Measurements from ENCODE around the gene LCP1. TPM values are rescaled to one million over a fixed set of nuclear protein-coding genes. Genes with fewer than 3 reads are reported as not detected.

LCP1 gene
- polyA plus RNA-seq, 1 of the 3 experiments (the other 2 are of a cell fraction), result 0.03 TPM

DNA sequence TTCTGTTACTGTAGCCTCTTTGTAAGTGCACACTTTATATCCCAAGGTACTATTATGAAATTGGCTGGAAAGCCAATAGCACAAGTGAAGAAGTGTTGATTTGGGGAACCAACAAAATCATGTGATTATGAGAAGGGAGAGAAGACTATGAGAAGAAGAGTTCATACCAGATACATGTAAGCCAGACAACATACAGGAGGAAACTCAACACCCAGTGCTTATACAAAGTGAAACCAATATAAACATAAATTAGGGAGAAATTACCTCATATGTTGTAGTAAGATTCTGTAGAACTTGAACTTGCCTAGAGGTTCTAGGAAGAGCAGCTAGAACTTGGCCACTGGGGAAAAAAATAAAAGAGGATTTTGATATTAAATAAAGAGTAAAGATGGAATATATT lies 94.5 kb downstream of the LCP1 start:
- Histone ChIP-seq H4K20me1 (ENCODE audit: insufficient read depth) (no peaks in the 10 kb centered on the region), H3K27ac (ENCODE audit: low read depth in 2 of 2, low read length in 1 of 2) (no peak overlapping the region), H3K4me2 (no peak overlapping the region), H3K4me1 (ENCODE audit: control insufficient read depth in 1 of 2, insufficient read depth in 2 of 2, low read depth in 1 of 2, low read length in 1 of 2) (no peaks in the 10 kb centered on the region), H3K79me2 (ENCODE audit: insufficient read depth) (no peaks in the 10 kb centered on the region), H3K27me3 (ENCODE audit: insufficient read depth) (no peaks in the 10 kb centered on the region), H3K36me3 (replicated peaks in 1 of 2; ENCODE audit: control insufficient read depth in 1 of 2, insufficient read depth in 2 of 2, low read length in 1 of 2) (no peaks in the 10 kb centered on the region), H3K9me2 (no peaks in the 10 kb centered on the region), H3F3A (replicated peaks; ENCODE audit: insufficient read depth) (no peaks in the 10 kb centered on the region), H2AFZ (ENCODE audit: low read depth) (no peak overlapping the region), H3K9ac (no peak overlapping the region), H3K9me3 (no peaks in the 10 kb centered on the region), H3K4me3 (ENCODE audit: low read depth in 2 of 2, low read length in 1 of 2) (no peak overlapping the region)
- ChIA-PET POLR2A (no interaction called here), CTCF (no interaction called here)
- no peak for TF ChIP-seq RXRA (IDR thresholded peaks at IDR 0.05; ENCODE audit: borderline replicate concordance, low read depth)
- TF ChIP-seq, protein P1, sequence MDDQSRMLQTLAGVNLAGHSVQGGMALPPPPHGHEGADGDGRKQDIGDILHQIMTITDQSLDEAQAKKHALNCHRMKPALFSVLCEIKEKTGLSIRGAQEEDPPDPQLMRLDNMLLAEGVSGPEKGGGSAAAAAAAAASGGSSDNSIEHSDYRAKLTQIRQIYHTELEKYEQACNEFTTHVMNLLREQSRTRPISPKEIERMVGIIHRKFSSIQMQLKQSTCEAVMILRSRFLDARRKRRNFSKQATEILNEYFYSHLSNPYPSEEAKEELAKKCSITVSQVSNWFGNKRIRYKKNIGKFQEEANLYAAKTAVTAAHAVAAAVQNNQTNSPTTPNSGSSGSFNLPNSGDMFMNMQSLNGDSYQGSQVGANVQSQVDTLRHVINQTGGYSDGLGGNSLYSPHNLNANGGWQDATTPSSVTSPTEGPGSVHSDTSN (IDR thresholded peaks at IDR 0.05), result no peak
- TF ChIP-seq EZH2phosphoT487 (IDR thresholded peaks at IDR 0.05; ENCODE audit: borderline replicate concordance, low read depth), result no peak
- TF ChIP-seq, protein P2, sequence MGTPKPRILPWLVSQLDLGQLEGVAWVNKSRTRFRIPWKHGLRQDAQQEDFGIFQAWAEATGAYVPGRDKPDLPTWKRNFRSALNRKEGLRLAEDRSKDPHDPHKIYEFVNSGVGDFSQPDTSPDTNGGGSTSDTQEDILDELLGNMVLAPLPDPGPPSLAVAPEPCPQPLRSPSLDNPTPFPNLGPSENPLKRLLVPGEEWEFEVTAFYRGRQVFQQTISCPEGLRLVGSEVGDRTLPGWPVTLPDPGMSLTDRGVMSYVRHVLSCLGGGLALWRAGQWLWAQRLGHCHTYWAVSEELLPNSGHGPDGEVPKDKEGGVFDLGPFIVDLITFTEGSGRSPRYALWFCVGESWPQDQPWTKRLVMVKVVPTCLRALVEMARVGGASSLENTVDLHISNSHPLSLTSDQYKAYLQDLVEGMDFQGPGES (IDR thresholded peaks at IDR 0.05; ENCODE audit: low read depth, low read length), result no peak
- no peak for TF ChIP-seq CHD2 (IDR thresholded peaks at IDR 0.05; ENCODE audit: low read length, partially characterized antibody)
- TF ChIP-seq, protein P3, sequence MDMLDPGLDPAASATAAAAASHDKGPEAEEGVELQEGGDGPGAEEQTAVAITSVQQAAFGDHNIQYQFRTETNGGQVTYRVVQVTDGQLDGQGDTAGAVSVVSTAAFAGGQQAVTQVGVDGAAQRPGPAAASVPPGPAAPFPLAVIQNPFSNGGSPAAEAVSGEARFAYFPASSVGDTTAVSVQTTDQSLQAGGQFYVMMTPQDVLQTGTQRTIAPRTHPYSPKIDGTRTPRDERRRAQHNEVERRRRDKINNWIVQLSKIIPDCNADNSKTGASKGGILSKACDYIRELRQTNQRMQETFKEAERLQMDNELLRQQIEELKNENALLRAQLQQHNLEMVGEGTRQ (IDR thresholded peaks at IDR 0.05; ENCODE audit: borderline replicate concordance, low read depth, low read length), result no peak
- TF ChIP-seq, protein P4, sequence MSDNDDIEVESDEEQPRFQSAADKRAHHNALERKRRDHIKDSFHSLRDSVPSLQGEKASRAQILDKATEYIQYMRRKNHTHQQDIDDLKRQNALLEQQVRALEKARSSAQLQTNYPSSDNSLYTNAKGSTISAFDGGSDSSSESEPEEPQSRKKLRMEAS (IDR thresholded peaks at IDR 0.05; ENCODE audit: low read depth), result no peak
- DNase-seq, result no peak

DNA sequence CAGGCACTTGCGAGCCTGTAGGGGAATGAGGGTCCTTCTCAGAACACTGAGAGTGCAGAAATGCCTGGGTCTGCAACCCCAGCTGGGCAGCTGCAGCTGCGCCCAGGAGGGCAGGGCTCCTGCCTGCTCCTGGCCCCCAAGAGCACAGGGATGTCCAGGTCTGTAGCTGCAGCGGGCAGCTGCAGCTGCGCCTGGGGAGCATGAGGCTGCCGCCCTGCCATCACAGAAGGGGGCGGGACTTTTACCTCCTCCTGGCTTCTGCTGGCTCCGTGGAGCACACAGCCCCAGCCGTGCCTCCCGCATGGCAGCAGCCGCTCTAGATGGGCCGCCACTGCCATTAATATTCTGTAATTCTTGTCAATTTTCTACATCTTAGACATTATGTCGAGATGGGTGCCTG lies 95.0 kb downstream of the LCP1 start:
- H3K4me1 ChIP-seq (ENCODE audit: control insufficient read depth in 1 of 2, insufficient read depth in 2 of 2, low read depth in 1 of 2, low read length in 1 of 2), result no peaks in the 10 kb centered on the region
- 49% methylated on average over 6 of the region's 12 CpGs for WGBS (ENCODE audit: low lambda C conversion rate)
- H3K9me3 ChIP-seq, result no peaks in the 10 kb centered on the region
- no peak overlapping the region for H3K9ac ChIP-seq
- TF ChIP-seq NRF1 (IDR thresholded peaks at IDR 0.05; ENCODE audit: low read depth, low read length) (no peak), TCF12 (IDR thresholded peaks at IDR 0.05) (no peak), EZH2phosphoT487 (IDR thresholded peaks at IDR 0.05; ENCODE audit: borderline replicate concordance, low read depth) (no peak), ELF1 (IDR thresholded peaks at IDR 0.05) (no peak), FOXJ3 (CRISPR knock-in tag; IDR thresholded peaks at IDR 0.05) (no peak), TAF1 (IDR thresholded peaks at IDR 0.05; ENCODE audit: borderline replicate concordance, low read depth, low read length) (no peak)
- TF ChIP-seq, protein P1 (IDR thresholded peaks at IDR 0.05), result no peak
- H3K4me3 ChIP-seq (ENCODE audit: low read depth in 2 of 2, low read length in 1 of 2), result no peak overlapping the region
- no peaks in the 10 kb centered on the region for H3F3A ChIP-seq (replicated peaks; ENCODE audit: insufficient read depth)
- no peak for DNase-seq
- H3K27me3 ChIP-seq (ENCODE audit: insufficient read depth), result no peaks in the 10 kb centered on the region
- no peaks in the 10 kb centered on the region for H3K79me2 ChIP-seq (ENCODE audit: insufficient read depth)
- H3K27ac ChIP-seq (ENCODE audit: low read depth in 2 of 2, low read length in 1 of 2), result no peak overlapping the region
- CTCF ChIA-PET, result no interaction called here
- no peaks in the 10 kb centered on the region for H4K20me1 ChIP-seq (ENCODE audit: insufficient read depth)
- no peaks in the 10 kb centered on the region for H3K9me2 ChIP-seq
- no peak overlapping the region for H2AFZ ChIP-seq (ENCODE audit: low read depth)
- H3K4me2 ChIP-seq, result no peak overlapping the region
- POLR2A ChIA-PET, result no interaction called here
- H3K36me3 ChIP-seq (replicated peaks in 1 of 2; ENCODE audit: control insufficient read depth in 1 of 2, insufficient read depth in 2 of 2, low read length in 1 of 2), result no peaks in the 10 kb centered on the region
